ENCODE measurements around the gene MAGED2.
"Not testable (repeated sequence)": the region's sequence is repeated elsewhere in the genome, so short reads cannot be mapped to it uniquely, and the experiment has no call there.

The MAGED2 gene

GRCh38 chrX:54811301-54811885 lies 3.8 kb downstream of the MAGED2 start:
- DNase-seq = no peak

DNA sequence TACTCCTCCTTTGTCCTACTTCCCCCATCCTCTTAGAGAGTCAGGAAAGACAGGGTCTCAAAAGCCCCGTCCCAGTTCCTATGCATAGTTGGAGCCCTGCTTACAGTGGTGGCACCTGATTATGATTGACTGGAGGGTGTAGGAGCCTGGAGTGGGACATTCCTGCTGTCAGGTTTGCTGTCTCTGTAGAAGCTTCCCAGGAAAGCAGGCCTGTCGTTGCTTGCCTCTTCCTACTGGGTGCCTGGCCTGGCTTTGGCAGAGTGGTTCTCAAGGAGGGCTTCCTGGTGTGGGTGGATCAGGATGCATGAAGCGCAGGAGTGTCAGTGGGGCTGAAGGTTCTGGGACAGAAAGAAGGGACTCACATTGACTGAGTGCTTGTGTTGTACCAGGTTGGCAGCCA lies 4.8 kb downstream of the MAGED2 start:
- DNase-seq = no peak

GRCh38 chrX:54817220-54817820 lies 9.8 kb downstream of the MAGED2 start:
- DNase-seq = no peak

DNA sequence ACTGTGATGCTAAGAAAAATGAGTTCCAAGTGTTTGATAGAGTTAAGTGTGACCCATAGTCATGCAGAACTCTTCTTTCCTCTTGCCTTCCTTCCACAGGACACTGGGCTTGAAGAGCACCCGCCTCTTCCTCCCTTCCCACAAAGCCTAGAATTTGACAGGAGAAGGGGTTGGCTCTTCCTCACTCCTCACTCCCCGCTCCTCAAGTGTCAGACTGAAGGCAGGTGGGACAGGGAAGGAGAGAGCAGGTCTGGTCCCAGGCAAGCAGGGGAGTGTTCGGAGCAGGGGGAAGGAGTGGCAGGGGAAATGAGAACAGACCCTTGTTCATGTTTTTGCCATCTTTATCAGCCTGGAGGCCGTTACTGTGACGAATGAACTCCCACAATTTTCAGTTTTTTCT lies 10.7 kb downstream of the MAGED2 start:
- no peak for DNase-seq

DNA sequence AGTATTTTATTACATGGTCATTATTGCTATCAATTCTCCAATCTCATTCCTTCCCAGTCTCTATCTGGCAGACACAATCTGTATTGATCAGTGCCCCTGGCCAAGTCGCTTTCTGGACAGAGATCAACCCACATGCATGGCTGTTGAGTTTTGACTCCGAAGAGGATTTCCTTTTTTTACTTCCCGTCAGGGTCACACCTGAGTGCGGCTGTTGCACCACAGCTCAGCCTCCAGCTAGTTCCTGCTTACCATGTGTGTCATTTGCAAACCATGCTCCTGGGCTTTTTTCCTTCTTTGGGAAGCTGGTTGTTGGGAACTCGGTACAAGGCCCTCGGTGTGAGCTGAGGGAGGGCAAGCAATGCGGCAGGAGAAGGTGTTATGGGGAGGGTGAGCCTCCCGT lies 11.7 kb downstream of the MAGED2 start:
- DNase-seq = no peak

GRCh38 chrX:54820737-54821136 lies 13.2 kb downstream of the MAGED2 start:
- no peak for DNase-seq

GRCh38 chrX:54821310-54821709 lies 13.8 kb downstream of the MAGED2 start:
- DNase-seq = no peak

GRCh38 chrX:54824195-54824594 lies 16.6 kb downstream of the MAGED2 start:
- no peak for DNase-seq

DNA sequence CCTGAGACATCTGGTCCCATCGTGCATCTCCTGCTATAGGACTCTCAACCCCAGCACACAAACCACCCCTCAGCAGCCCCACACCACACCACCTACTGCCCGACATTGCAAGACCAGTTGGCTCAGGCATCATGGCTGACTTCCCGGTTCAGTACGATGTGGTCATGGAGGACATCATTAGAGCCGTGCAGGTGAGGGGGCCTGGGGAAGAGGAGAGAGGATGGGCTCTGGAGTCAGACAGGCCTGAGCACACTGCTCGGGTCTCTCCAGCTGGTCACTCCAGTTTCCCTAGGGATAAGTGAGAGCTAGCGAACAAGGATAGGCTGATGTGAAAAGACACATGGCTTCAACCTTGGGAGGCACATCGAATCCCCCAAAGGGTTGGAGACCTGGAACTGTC lies 17.2 kb downstream of the MAGED2 start:
- DNase-seq = no peak

- no peak for DNase-seq
Measured at GRCh38 chrX:54825716-54826438, 18.3 kb downstream of the MAGED2 start.

DNA sequence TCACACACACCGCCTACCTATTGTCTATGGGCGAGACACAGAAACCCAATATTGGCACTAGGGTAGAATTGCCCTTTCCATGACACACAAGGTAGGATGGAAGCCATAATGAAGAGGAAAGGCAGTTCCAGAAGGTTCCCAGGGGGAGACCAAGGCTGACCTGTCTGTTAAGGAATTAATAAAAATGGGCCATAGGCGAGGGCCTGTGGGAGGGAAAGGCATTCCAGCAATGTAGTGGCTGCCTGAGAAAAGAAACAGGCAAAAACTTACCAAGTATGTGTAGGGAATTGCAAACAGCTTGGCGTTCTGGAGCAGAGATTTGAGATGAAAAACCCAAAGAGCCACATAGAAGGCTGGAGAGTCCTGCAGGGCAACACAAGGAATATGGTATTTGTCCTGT lies 19.1 kb downstream of the MAGED2 start:
- DNase-seq = no peak

- DNase-seq = no peak
Measured at GRCh38 chrX:54838583-54838982, 31.0 kb downstream of the MAGED2 start.

- peak; percentile 43 for DNase-seq
Measured at GRCh38 chrX:54841184-54841874, 33.8 kb downstream of the MAGED2 start.

DNA sequence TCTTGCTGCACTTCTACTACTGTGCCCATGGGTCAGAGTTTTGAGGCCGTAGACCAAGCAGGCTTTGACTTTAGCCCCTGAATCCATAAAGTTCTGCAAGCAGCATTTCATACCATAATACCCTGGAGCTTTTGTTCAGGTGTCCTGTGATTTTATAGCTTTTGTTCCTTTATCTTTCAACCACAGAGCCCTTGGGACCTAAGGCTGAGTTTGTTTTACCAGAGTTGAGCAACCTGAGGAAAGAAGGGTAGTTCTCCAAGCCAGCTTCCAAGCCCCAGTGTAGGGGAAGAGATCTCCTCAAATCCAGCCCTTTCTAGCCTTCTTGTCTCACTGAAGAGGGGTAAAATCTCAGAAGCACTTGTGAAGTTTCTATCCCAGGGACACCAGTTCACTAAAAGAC lies 35.1 kb downstream of the MAGED2 start:
- DNase-seq = no peak

DNA sequence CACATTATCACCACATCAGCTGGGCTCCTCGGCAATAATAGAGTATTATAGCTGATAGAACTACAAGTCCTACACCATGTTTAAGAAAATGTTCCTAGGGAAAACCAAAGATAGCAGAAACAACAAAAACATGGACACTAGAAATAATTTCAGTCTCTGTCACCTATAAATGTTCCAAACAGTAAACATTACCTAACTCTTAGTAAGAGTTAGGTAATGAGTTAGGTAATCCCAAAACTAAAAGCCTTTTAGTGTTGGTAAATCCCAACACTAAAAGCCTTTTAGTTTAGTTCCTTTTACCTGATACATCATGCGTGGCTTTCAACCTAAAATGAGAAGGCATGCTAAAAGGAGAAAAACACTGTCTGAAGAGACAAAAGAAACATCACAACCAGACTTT lies 35.5 kb downstream of the MAGED2 start:
- no peak for DNase-seq

DNA sequence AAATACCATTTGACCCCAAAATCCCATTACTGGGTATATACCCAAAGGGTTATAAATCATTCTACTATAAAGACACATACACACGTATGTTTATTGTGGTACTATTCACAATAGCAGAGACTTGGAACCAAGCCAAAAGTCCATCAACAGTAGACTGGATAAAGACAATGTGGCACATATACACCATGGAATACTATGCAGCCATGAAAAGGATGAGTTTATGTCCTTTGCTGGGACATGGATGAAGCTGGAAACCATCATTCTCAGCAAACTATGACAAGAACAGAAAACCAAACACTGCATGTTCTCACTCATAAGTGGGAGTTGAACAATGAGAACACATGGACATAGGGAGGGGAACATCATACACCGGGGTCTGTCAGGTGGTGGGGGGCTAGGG lies 40.2 kb downstream of the MAGED2 start:
- DNase-seq = not testable (repeated sequence)

DNA sequence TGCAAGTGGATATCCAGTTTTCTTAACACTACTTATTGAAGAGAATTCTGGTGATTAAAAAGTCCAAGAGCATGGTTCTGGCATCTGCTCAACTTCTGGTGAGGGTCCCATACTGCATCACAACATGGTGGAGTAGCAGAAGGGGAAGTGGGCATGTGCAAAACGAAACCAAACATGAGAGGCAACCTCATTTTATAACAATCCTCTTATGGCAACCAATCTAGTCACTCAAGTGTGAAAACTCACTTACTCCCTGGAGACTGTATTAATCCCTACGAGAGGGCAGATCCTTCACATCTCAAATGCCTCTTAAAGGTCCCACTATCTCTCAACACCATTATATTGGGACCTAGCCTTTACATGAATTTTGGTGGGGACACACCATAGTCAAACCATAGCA lies 57.7 kb downstream of the MAGED2 start:
- DNase-seq = no peak

All from right kidney (tissue), 1 donor.